Liver (tissue), 9 donors: ENCODE measurements around the gene BOD1L1. TPM values are rescaled to one million over a fixed set of nuclear protein-coding genes. Genes with fewer than 3 reads are reported as not detected.

Source experiments
- DNase-seq: peaks from one replicate; pipeline ENCODE4 v3.0.0-alpha.2; 2017; ENCODE audit warnings: low spot score
- H3K27ac ChIP-seq, 2 donors: one replicate each; pipeline ENCODE4 v1.7.0; 2013; ENCODE audit warnings: inconsistent platforms in 2 of 2, low read length in 2 of 2, control low read depth in 1 of 2, low read depth in 1 of 2, mild to moderate bottlenecking in 1 of 2
- H3K27me3 ChIP-seq, 4 donors: one replicate each; pipeline versions ENCODE4 v1.6.1 to v1.7.0; 2013; ENCODE audit warnings: low read length in 3 of 4, inconsistent platforms in 1 of 4, mild to moderate bottlenecking in 1 of 4, moderate library complexity in 1 of 4; ENCODE audit not compliant: control insufficient read depth in 4 of 4, insufficient read depth in 4 of 4
- H3K36me3 ChIP-seq, 4 donors: one replicate each; pipeline versions ENCODE4 v1.6.1 to v1.7.0; 2013; ENCODE audit warnings: low read length in 3 of 4, mild to moderate bottlenecking in 3 of 4, low read depth in 1 of 4, moderate library complexity in 1 of 4; ENCODE audit not compliant: control insufficient read depth in 4 of 4, insufficient read depth in 3 of 4
- H3K4me1 ChIP-seq, 4 donors: one replicate each; pipeline versions ENCODE4 v1.6.1 to v1.7.0; 2013; ENCODE audit warnings: low read length in 3 of 4, mild to moderate bottlenecking in 3 of 4, moderate library complexity in 1 of 4; ENCODE audit not compliant: control insufficient read depth in 4 of 4, insufficient read depth in 4 of 4
- H3K4me3 ChIP-seq, 3 donors: one replicate each; pipeline versions ENCODE4 v1.6.1 to v1.7.0; 2013; ENCODE audit warnings: low read length in 3 of 3, control low read depth in 1 of 3, low read depth in 1 of 3, mild to moderate bottlenecking in 1 of 3
- H3K9ac ChIP-seq, 2 donors: one replicate each; pipeline ENCODE4 v1.7.0; 2013; ENCODE audit warnings: low read length in 2 of 2, mild to moderate bottlenecking in 2 of 2, moderate library complexity in 2 of 2, control low read depth in 1 of 2, low read depth in 1 of 2
- H3K9me3 ChIP-seq, 4 donors: one replicate each; pipeline versions ENCODE4 v1.6.1 to v1.7.0; 2013; ENCODE audit warnings: low read length in 3 of 4; ENCODE audit not compliant: control insufficient read depth in 4 of 4
- EGR1 ChIP-seq, 2 donors: IDR thresholded peaks; 2 replicates each; pipeline ENCODE4 v1.6.1; 2016 to 2018; ENCODE audit warnings: antibody characterized with exemption in 2 of 2, low read depth in 2 of 2
- FOXA1 ChIP-seq: IDR thresholded peaks from 2 replicates; pipeline ENCODE4 v1.6.1; 2016; ENCODE audit warnings: antibody characterized with exemption
- FOXA2 ChIP-seq: IDR thresholded peaks from 2 replicates; pipeline ENCODE4 v1.6.1; 2016; ENCODE audit warnings: antibody characterized with exemption
- GABPA ChIP-seq, 2 donors: IDR thresholded peaks in 1 of 2; conservative IDR thresholded peaks in 1 of 2; 2 replicates each; pipeline ENCODE4 v1.6.1; 2016; ENCODE audit warnings: antibody characterized with exemption in 2 of 2, mild to moderate bottlenecking in 1 of 2, moderate library complexity in 1 of 2
- HNF4A ChIP-seq, 2 donors: conservative IDR thresholded peaks; 2 replicates each; pipeline ENCODE4 v1.6.1; 2016; ENCODE audit warnings: antibody characterized with exemption in 2 of 2, mild to moderate bottlenecking in 2 of 2
- HNF4G ChIP-seq: IDR thresholded peaks from 2 replicates; pipeline ENCODE4 v1.6.1; 2016; ENCODE audit warnings: antibody characterized with exemption
- NR2F2 ChIP-seq: IDR thresholded peaks from 2 replicates; pipeline ENCODE4 v1.6.1; 2016; ENCODE audit warnings: antibody characterized with exemption
- RAD21 ChIP-seq, 2 donors: IDR thresholded peaks; 2 replicates each; pipeline ENCODE4 v1.6.1; 2016; ENCODE audit warnings: antibody characterized with exemption in 2 of 2, mild to moderate bottlenecking in 2 of 2
- RXRA ChIP-seq, 2 donors: IDR thresholded peaks; 2 replicates each; pipeline ENCODE4 v1.6.1; 2017 to 2018; ENCODE audit warnings: antibody characterized with exemption in 2 of 2, mild to moderate bottlenecking in 1 of 2
- SP1 ChIP-seq: IDR thresholded peaks from 2 replicates; pipeline ENCODE4 v1.6.1; 2018; ENCODE audit warnings: antibody characterized with exemption, mild to moderate bottlenecking
- TAF1 ChIP-seq: conservative IDR thresholded peaks from 2 replicates; pipeline ENCODE4 v1.6.1; 2016; ENCODE audit warnings: antibody characterized with exemption, mild to moderate bottlenecking
- YY1 ChIP-seq: IDR thresholded peaks from 2 replicates; pipeline ENCODE4 v1.6.1; 2016; ENCODE audit warnings: antibody characterized with exemption, mild to moderate bottlenecking
- WGBS: extraction: QIAGEN DNeasy Blood & Tissue Kit; methylation state at CpG from one replicate; pipeline ENCODE4 v1.1.7; 2013; 5-methylcytosine and 5-hydroxymethylcytosine counted together
- polyA plus RNA-seq, 2 donors: library from polyadenylated mRNA; stranded (reverse) in 1 of 2; unstranded in 1 of 2; fragments of 200-250 nt in 1 of 2; fragments of >200 nt in 1 of 2; fragmentation: Nextera tagmentation in 1 of 2; extraction: Ambion mirVana in 1 of 2; gene quantifications; one replicate each; pipeline versions ENCODE4 v1.2.1 to v1.2.3, GENCODE V29; 2013 to 2015
- total RNA-seq, 2 donors: library from RNA; depleted of rRNA; stranded (reverse); fragments of >200 nt; gene quantifications; one replicate each; pipeline ENCODE4 v1.2.3, GENCODE V29; 2014
- TF ChIP-seq, protein P1 (sequence below): IDR thresholded peaks from 2 replicates; pipeline ENCODE4 v1.6.1; 2016; ENCODE audit warnings: antibody characterized with exemption
- TF ChIP-seq, protein P2 (sequence below): fragments of 150-350 bp; IDR thresholded peaks from 2 replicates; pipeline ENCODE4 v1.5.1; 2017; ENCODE audit warnings: improper control_type of control experiment, low read depth, low read length; ENCODE audit not compliant: missing input control
- TF ChIP-seq, protein P3 (sequence below): IDR thresholded peaks from 2 replicates; pipeline ENCODE4 v1.6.1; 2016; ENCODE audit warnings: antibody characterized with exemption
- TF ChIP-seq, protein P4 (sequence below): IDR thresholded peaks from 2 replicates; pipeline ENCODE4 v1.6.1; 2016; ENCODE audit warnings: antibody characterized with exemption, mild to moderate bottlenecking
- TF ChIP-seq, protein P5 (sequence below): IDR thresholded peaks from 2 replicates; pipeline ENCODE4 v1.6.1; 2016; ENCODE audit warnings: antibody characterized with exemption
- donor health status: healthy.
- donor health status: healthy.
- donor health status: healthy.
- donor health status: healthy.
- donor health status: healthy.

Gene BOD1L1
- total and polyA plus RNA-seq, 4 donors: 4.1 to 19.2 (median 10.2) TPM

DNA sequence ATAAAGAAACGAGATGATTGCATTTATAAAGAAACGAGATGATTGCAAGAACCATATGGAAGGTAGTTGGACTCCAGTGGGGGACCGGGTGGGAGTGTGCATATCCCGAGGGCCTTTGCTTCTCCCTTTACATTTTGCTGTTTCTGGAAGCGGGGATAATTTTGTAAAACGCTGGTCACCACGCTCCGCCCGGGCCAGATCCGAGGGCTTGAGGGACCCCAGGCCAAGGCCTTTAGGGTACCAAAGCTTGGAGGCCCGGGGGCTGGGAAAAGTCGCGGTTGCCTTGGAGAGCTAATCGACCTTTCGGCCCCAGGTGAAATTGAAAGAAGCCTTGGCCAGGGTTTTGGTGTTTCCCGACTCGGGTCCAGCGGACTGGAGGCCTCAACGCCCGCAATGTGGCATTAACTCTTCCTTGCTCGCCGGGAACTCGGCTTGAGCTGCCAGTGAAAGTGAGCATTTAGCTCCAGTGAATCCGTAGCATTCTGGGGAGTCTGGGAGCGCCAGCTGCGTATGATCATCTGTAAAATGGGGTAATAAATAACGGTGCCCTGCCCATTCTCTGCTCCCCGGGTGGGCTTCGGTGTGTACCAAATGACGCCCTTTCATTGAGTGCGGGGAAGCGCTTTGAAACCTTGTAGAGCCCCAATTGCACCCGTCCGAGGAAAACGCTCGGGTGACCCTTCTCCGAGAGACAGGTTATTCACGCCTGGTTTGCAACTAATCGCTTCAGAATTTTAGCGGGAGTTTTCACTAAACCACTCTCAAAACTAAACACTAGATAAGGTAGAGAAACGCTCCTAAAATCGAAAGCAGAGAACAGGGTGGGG is 87.7 kb downstream of the BOD1L1 start:
- 14% methylated on average over 42 of the region's 42 CpGs for WGBS
- H3K36me3 ChIP-seq: no peaks in the 10 kb centered on the region
- peaks cover 20 to 59% (median 30%) of the 10 kb centered on the region in 4 donors for H3K4me1 ChIP-seq
- H3K9me3 ChIP-seq: peaks cover 0 to 6% (median 0%) of the 10 kb centered on the region in 4 donors
- TF ChIP-seq HNF4G (no peak), EGR1 (IDR thresholded peaks at IDR 0.05; ENCODE audit: low read depth in 2 of 2) (no peak), GABPA (IDR thresholded peaks at IDR 0.05 in 1 of 2, conservative IDR thresholded peaks at IDR 0.05 in 1 of 2) (no peak), YY1 (no peak), RAD21 (IDR thresholded peaks at IDR 0.05) (no peak), TAF1 (no peak), FOXA1 (no peak), SP1 (no peak), HNF4A (conservative IDR thresholded peaks at IDR 0.05) (no peak)
- TF ChIP-seq, protein P1, sequence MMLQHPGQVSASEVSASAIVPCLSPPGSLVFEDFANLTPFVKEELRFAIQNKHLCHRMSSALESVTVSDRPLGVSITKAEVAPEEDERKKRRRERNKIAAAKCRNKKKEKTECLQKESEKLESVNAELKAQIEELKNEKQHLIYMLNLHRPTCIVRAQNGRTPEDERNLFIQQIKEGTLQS: no peak
- TF ChIP-seq, protein P2, sequence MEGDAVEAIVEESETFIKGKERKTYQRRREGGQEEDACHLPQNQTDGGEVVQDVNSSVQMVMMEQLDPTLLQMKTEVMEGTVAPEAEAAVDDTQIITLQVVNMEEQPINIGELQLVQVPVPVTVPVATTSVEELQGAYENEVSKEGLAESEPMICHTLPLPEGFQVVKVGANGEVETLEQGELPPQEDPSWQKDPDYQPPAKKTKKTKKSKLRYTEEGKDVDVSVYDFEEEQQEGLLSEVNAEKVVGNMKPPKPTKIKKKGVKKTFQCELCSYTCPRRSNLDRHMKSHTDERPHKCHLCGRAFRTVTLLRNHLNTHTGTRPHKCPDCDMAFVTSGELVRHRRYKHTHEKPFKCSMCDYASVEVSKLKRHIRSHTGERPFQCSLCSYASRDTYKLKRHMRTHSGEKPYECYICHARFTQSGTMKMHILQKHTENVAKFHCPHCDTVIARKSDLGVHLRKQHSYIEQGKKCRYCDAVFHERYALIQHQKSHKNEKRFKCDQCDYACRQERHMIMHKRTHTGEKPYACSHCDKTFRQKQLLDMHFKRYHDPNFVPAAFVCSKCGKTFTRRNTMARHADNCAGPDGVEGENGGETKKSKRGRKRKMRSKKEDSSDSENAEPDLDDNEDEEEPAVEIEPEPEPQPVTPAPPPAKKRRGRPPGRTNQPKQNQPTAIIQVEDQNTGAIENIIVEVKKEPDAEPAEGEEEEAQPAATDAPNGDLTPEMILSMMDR: no peak
- TF ChIP-seq, protein P3, sequence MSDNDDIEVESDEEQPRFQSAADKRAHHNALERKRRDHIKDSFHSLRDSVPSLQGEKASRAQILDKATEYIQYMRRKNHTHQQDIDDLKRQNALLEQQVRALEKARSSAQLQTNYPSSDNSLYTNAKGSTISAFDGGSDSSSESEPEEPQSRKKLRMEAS: no peak
- no peak overlapping the region for H3K9ac ChIP-seq
- H3K27me3 ChIP-seq: peaks cover 6 to 31% (median 21%) of the 10 kb centered on the region in 4 donors
- no peak overlapping the region for H3K27ac ChIP-seq
- peak overlapping the region in 1 of 3 donors; percentile 13 for H3K4me3 ChIP-seq
- DNase-seq: no peak

DNA sequence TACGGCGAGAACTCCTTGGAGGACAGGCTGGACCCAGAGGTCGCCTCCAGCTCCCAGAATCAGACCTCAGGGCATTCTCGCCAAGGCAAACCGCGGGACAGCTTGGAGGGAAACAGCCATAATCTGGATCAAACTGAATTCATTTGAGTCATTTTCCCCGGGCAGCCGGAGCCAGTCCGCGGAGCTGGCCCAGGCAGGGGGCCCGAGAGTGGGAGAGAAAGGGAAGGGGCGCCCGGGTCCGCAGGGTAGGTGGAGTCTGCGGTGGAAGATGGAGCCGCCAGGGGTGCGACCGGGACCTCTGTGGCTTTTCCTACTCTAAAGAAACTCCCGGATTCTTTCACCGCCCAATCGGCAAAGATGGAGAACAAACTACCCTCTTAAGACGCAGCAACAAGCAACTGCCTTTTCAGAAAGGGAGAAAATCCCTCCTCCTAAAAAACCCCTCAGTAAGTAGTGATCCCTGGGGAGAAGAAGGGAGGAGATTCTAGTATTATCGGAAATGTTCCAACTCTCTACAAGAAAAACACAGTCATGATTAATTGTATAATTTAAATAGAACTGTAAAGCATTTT is 88.4 kb downstream of the BOD1L1 start:
- Histone ChIP-seq H3K27me3 (peaks cover 8 to 32% (median 22%) of the 10 kb centered on the region in 4 donors), H3K9me3 (peaks cover 0 to 6% (median 0%) of the 10 kb centered on the region in 4 donors), H3K36me3 (no peaks in the 10 kb centered on the region), H3K4me3 (peak overlapping the region in 1 of 3 donors; percentile 13), H3K27ac (no peak overlapping the region), H3K4me1 (peaks cover 17 to 56% (median 25%) of the 10 kb centered on the region in 4 donors), H3K9ac (no peak overlapping the region)
- WGBS: 9% methylated on average over 23 of the region's 23 CpGs
- no peak for DNase-seq
- no peak for TF ChIP-seq YY1
- no peak for TF ChIP-seq RAD21 (IDR thresholded peaks at IDR 0.05)
- TF ChIP-seq, protein P4, sequence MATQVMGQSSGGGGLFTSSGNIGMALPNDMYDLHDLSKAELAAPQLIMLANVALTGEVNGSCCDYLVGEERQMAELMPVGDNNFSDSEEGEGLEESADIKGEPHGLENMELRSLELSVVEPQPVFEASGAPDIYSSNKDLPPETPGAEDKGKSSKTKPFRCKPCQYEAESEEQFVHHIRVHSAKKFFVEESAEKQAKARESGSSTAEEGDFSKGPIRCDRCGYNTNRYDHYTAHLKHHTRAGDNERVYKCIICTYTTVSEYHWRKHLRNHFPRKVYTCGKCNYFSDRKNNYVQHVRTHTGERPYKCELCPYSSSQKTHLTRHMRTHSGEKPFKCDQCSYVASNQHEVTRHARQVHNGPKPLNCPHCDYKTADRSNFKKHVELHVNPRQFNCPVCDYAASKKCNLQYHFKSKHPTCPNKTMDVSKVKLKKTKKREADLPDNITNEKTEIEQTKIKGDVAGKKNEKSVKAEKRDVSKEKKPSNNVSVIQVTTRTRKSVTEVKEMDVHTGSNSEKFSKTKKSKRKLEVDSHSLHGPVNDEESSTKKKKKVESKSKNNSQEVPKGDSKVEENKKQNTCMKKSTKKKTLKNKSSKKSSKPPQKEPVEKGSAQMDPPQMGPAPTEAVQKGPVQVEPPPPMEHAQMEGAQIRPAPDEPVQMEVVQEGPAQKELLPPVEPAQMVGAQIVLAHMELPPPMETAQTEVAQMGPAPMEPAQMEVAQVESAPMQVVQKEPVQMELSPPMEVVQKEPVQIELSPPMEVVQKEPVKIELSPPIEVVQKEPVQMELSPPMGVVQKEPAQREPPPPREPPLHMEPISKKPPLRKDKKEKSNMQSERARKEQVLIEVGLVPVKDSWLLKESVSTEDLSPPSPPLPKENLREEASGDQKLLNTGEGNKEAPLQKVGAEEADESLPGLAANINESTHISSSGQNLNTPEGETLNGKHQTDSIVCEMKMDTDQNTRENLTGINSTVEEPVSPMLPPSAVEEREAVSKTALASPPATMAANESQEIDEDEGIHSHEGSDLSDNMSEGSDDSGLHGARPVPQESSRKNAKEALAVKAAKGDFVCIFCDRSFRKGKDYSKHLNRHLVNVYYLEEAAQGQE: no peak
- TF ChIP-seq, protein P3: no peak
- no peak for TF ChIP-seq FOXA2
- no peak for TF ChIP-seq FOXA1
- no peak for TF ChIP-seq HNF4G
- TF ChIP-seq EGR1 (IDR thresholded peaks at IDR 0.05; ENCODE audit: low read depth in 2 of 2): no peak
- TF ChIP-seq, protein P2: no peak
- TF ChIP-seq, protein P5, sequence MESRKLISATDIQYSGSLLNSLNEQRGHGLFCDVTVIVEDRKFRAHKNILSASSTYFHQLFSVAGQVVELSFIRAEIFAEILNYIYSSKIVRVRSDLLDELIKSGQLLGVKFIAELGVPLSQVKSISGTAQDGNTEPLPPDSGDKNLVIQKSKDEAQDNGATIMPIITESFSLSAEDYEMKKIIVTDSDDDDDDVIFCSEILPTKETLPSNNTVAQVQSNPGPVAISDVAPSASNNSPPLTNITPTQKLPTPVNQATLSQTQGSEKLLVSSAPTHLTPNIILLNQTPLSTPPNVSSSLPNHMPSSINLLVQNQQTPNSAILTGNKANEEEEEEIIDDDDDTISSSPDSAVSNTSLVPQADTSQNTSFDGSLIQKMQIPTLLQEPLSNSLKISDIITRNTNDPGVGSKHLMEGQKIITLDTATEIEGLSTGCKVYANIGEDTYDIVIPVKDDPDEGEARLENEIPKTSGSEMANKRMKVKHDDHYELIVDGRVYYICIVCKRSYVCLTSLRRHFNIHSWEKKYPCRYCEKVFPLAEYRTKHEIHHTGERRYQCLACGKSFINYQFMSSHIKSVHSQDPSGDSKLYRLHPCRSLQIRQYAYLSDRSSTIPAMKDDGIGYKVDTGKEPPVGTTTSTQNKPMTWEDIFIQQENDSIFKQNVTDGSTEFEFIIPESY: no peak
- no peak for TF ChIP-seq GABPA (IDR thresholded peaks at IDR 0.05 in 1 of 2, conservative IDR thresholded peaks at IDR 0.05 in 1 of 2)
- TF ChIP-seq RXRA (IDR thresholded peaks at IDR 0.05): no peak
- no peak for TF ChIP-seq NR2F2
- TF ChIP-seq TAF1: no peak
